ENCODE data around the gene PTPA.

- no peak for TF ChIP-seq CTCF (conservative IDR thresholded peaks at IDR 0.05)
- TF ChIP-seq EZH2 (IDR thresholded peaks at IDR 0.05; ENCODE audit: low read depth), result no peak
These were observed 21.9 kb downstream of the PTPA start for GRCh38 chr9:129133082-129133481.

Data from PC-9 (cell line).